HEK293 (cell line): Measurements from ENCODE around the gene C6orf136.

ENCODE experiments used
- CTCF ChIA-PET: fragments of 350-600 bp; formaldehyde crosslinking; extraction: SDS; loops from one replicate; lab custom pipeline; 2021; ENCODE audit warnings: antibody characterized with exemption; lab: Yijun Ruan, JAX
- POLR2A ChIA-PET: fragments of 300-600 bp; formaldehyde crosslinking; extraction: SDS; loops from one replicate; lab custom pipeline; 2020; ENCODE audit warnings: antibody characterized with exemption, inconsistent platforms; lab: Yijun Ruan, JAX
- H3K27ac ChIP-seq: fragments of 200-500 bp; sonication (Bioruptor generic); 2 replicates; pipeline ENCODE4 v1.5.1; 2014; ENCODE audit warnings: low read depth, low read length, control low read depth, inconsistent platforms; ENCODE audit errors: extremely low read depth
- H3K36me3 ChIP-seq, 2 experiments: fragments of 200-500 bp in 1 of 2; sonication (Bioruptor generic) in 1 of 2; 1 replicate in 1 of 2; 2 replicates in 1 of 2; pipeline ENCODE4 v1.5.1; 2014 to 2017; ENCODE audit warnings: inconsistent platforms in 2 of 2, low read length in 2 of 2; ENCODE audit not compliant: control insufficient read depth in 2 of 2, insufficient read depth in 1 of 2
- H3K4me1 ChIP-seq: fragments of 200-500 bp; sonication (Bioruptor generic); 2 replicates; pipeline ENCODE4 v1.5.1; 2014; ENCODE audit warnings: mild to moderate bottlenecking, low read length, inconsistent platforms; ENCODE audit not compliant: control insufficient read depth, insufficient read depth
- H3K4me3 ChIP-seq: 2 replicates; pipeline ENCODE4 v1.5.1; 2011; ENCODE audit warnings: low read depth, mild to moderate bottlenecking, control low read depth, low read length, moderate library complexity
- H3K9me3 ChIP-seq: fragments of 200-500 bp; sonication (Bioruptor generic); 2 replicates; pipeline ENCODE4 v1.5.1; 2014; ENCODE audit warnings: low read depth, low read length, inconsistent platforms; ENCODE audit not compliant: control insufficient read depth, insufficient read depth
- PRDM1 ChIP-seq: fragments of 450-650 bp; formaldehyde crosslinking; IDR thresholded peaks from 2 replicates; pipeline ENCODE4; 2016; ENCODE audit warnings: missing biosample characterization, missing genetic modification characterization
- PRDM10 ChIP-seq: fragments of 450-650 bp; formaldehyde crosslinking; IDR thresholded peaks from 2 replicates; pipeline ENCODE4 v1.5.1; 2016; ENCODE audit warnings: missing biosample characterization, missing genetic modification characterization
- WT1 ChIP-seq: fragments of 450-650 bp; formaldehyde crosslinking; IDR thresholded peaks from 2 replicates; pipeline ENCODE4 v1.5.1; 2016; ENCODE audit warnings: missing biosample characterization, missing genetic modification characterization
- ZFP3 ChIP-seq: fragments of 450-650 bp; formaldehyde crosslinking; IDR thresholded peaks from 2 replicates; pipeline ENCODE4 v1.5.1; 2016; ENCODE audit warnings: low read depth, missing biosample characterization, missing genetic modification characterization
- ZNF157 ChIP-seq: fragments of 450-650 bp; formaldehyde crosslinking; IDR thresholded peaks from 2 replicates; pipeline ENCODE4 v1.5.1; 2016; ENCODE audit warnings: missing biosample characterization, missing genetic modification characterization
- ZNF211 ChIP-seq: fragments of 450-650 bp; formaldehyde crosslinking; IDR thresholded peaks from 2 replicates; pipeline ENCODE4 v1.5.1; 2016; ENCODE audit warnings: low read depth, missing biosample characterization, missing genetic modification characterization
- ZNF274 ChIP-seq, 2 experiments: fragments of 200-500 bp in 1 of 2; fragments of 450-650 bp in 1 of 2; sonication (Bioruptor generic) in 1 of 2; formaldehyde crosslinking in 1 of 2; IDR thresholded peaks; 2 replicates each; pipeline versions ENCODE4 v1.5.1 to v1.6.1; 2014 to 2016; ENCODE audit warnings: borderline replicate concordance in 1 of 2, inconsistent platforms in 1 of 2, low read length in 1 of 2, missing biosample characterization in 1 of 2, missing genetic modification characterization in 1 of 2
- ZNF341 ChIP-seq: fragments of 450-650 bp; formaldehyde crosslinking; IDR thresholded peaks from 2 replicates; pipeline ENCODE4; 2016; ENCODE audit warnings: low read depth, missing biosample characterization, missing genetic modification characterization
- ZNF549 ChIP-seq: fragments of 450-650 bp; IDR thresholded peaks from 2 replicates; pipeline ENCODE4 v1.5.1; 2018; ENCODE audit warnings: missing biosample characterization, missing genetic modification characterization, mild to moderate bottlenecking, inconsistent platforms, moderate library complexity
- ZNF580 ChIP-seq: fragments of 450-650 bp; formaldehyde crosslinking; IDR thresholded peaks from 2 replicates; pipeline ENCODE4 v1.5.1; 2016; ENCODE audit warnings: missing biosample characterization, missing genetic modification characterization
- ZNF585B ChIP-seq: fragments of 450-650 bp; formaldehyde crosslinking; IDR thresholded peaks from 2 replicates; pipeline ENCODE4 v1.5.1; 2016; ENCODE audit warnings: missing biosample characterization, missing genetic modification characterization
- ZNF624 ChIP-seq: fragments of 450-650 bp; formaldehyde crosslinking; IDR thresholded peaks from 2 replicates; pipeline ENCODE4 v1.5.1; 2017; ENCODE audit warnings: missing biosample characterization, missing genetic modification characterization
- ZNF658 ChIP-seq: fragments of 450-650 bp; formaldehyde crosslinking; IDR thresholded peaks from 2 replicates; pipeline ENCODE4; 2016; ENCODE audit warnings: missing biosample characterization, missing genetic modification characterization
- ZNF747 ChIP-seq: fragments of 450-650 bp; formaldehyde crosslinking; IDR thresholded peaks from 2 replicates; pipeline ENCODE4 v1.5.1; 2016; ENCODE audit warnings: missing biosample characterization, missing genetic modification characterization
- ZSCAN30 ChIP-seq: fragments of 450-650 bp; IDR thresholded peaks from 2 replicates; pipeline ENCODE4 v1.5.1; 2018; ENCODE audit warnings: missing biosample characterization, mild to moderate bottlenecking, missing genetic modification characterization, moderate library complexity

The C6orf136 gene

GRCh38 chr6:30688569-30688968 is 41.6 kb downstream of the C6orf136 start (continued):
- TF ChIP-seq ZNF157 (tag by site-specific recombination): no peak

- H3K4me1 ChIP-seq: peaks cover 17% of the 10 kb centered on the region
- ChIA-PET CTCF (interaction anchor here (0.6 to 5.4 kb wide), 11 partner anchors 9 to 504 kb away, joined by 3 to 45 read pairs (median 3); no protein-coding TSS in a partner anchor), POLR2A (interaction anchor here (0.5 to 14.5 kb wide), 6 partner anchors 10 to 91 kb away, joined by 3 to 235 read pairs (median 4); partner anchors contain the start of genes FLOT1, MDC1 and TUBB)
Measured at GRCh38 chr6:30689022-30689865, 42.3 kb downstream of the C6orf136 start.

GRCh38 chr6:30689985-30690384 is 43.1 kb downstream of the C6orf136 start:
- Histone ChIP-seq H3K4me1 (peaks cover 17% of the 10 kb centered on the region), H3K4me3 (peak overlapping the region; percentile 90), H3K27ac (peak overlapping the region; percentile 93), H3K9me3 (no peaks in the 10 kb centered on the region), H3K36me3 (peaks cover 0 to 6% of the 10 kb centered on the region in 2 experiments; a peak in 2 of 3 replicates)
- TF ChIP-seq ZNF747 (tag by site-specific recombination) (no peak), ZNF580 (no peak), ZNF274 (IDR thresholded peaks at IDR 0.05; ENCODE audit: low read length) (no peak), ZNF274 (tag by site-specific recombination; IDR thresholded peaks at IDR 0.05; ENCODE audit: borderline replicate concordance) (no peak), ZNF211 (tag by site-specific recombination) (no peak), ZNF585B (tag by site-specific recombination) (no peak), ZSCAN30 (tag by site-specific recombination) (no peak), ZNF549 (tag by site-specific recombination) (no peak), WT1 (no peak)
- POLR2A ChIA-PET: interaction anchor here (0.5 to 14.5 kb wide), 11 partner anchors 8 to 92 kb away, joined by 3 to 235 read pairs (median 7); partner anchors contain the start of genes FLOT1, MDC1 and TUBB
- CTCF ChIA-PET: interaction anchor here (0.6 to 5.4 kb wide), 9 partner anchors 9 to 140 kb away, joined by 3 to 45 read pairs (median 5); no protein-coding TSS in a partner anchor

More at GRCh38 chr6:30689022-30689865, 42.3 kb downstream of the C6orf136 start:
- Histone ChIP-seq H3K36me3 (peaks cover 0 to 6% of the 10 kb centered on the region in 2 experiments; a peak in 2 of 3 replicates), H3K9me3 (no peaks in the 10 kb centered on the region), H3K4me3 (no peak overlapping the region), H3K27ac (peak overlapping the region; percentile 93; the same call in 1 of the 2 replicates)
- TF ChIP-seq ZNF341 (0 out of 2 replicates have a peak, but pooled peaks have one; percentile 7), ZNF658 (tag by site-specific recombination) (no peak), PRDM10 (peak; percentile 74), ZNF624 (tag by site-specific recombination) (no peak), PRDM1 (tag by site-specific recombination) (peak; percentile 73), ZFP3 (tag by site-specific recombination) (no peak)
